ENCODE data around the gene CD300LB. TPM values are rescaled to one million over a fixed set of nuclear protein-coding genes. Genes with fewer than 3 reads are reported as not detected.
"Not testable (repeated sequence)": the region's sequence is repeated elsewhere in the genome, so short reads cannot be mapped to it uniquely, and the experiment has no call there.

The CD300LB gene
- total RNA-seq, 1 donor from 2014 or later, result not detected

- DNase-seq (ENCODE audit: low read depth in 2 of 2), result no peak
Measured at GRCh38 chr17:74525781-74526288, 5.4 kb downstream of the CD300LB start.

GRCh38 chr17:74525465-74525725 lies 5.9 kb downstream of the CD300LB start:
- no peak for DNase-seq (ENCODE audit: low read depth in 2 of 2)

- DNase-seq (ENCODE audit: low read depth in 2 of 2), result no peak
Measured at GRCh38 chr17:74524653-74525464, 6.4 kb downstream of the CD300LB start.

- DNase-seq (ENCODE audit: low read depth in 2 of 2), result no peak
Measured at GRCh38 chr17:74523308-74523707, 8.0 kb downstream of the CD300LB start.

GRCh38 chr17:74522381-74523105 lies 8.7 kb downstream of the CD300LB start:
- DNase-seq (ENCODE audit: low read depth in 2 of 2), result no peak

- no peak for DNase-seq (ENCODE audit: low read depth in 2 of 2)
Measured at GRCh38 chr17:74521701-74522201, 9.5 kb downstream of the CD300LB start.

- DNase-seq (ENCODE audit: low read depth in 2 of 2), result peak; percentile 5 to 60
Measured at GRCh38 chr17:74520790-74521480, 10.3 kb downstream of the CD300LB start.

- DNase-seq (ENCODE audit: low read depth in 2 of 2), result no peak
Measured at GRCh38 chr17:74520016-74520434, 11.2 kb downstream of the CD300LB start.

- not testable (repeated sequence) for DNase-seq (ENCODE audit: low read depth in 2 of 2)
Measured at GRCh38 chr17:74518413-74518981, 12.8 kb downstream of the CD300LB start.

GRCh38 chr17:74516561-74517328 lies 14.5 kb downstream of the CD300LB start:
- DNase-seq (ENCODE audit: low read depth in 2 of 2), result no peak

- DNase-seq (ENCODE audit: low read depth in 2 of 2), result no peak
Measured at GRCh38 chr17:74515941-74516340, 15.3 kb downstream of the CD300LB start.

- DNase-seq (ENCODE audit: low read depth in 2 of 2), result no peak
Measured at GRCh38 chr17:74514632-74515334, 16.5 kb downstream of the CD300LB start.

GRCh38 chr17:74513987-74514631 lies 17.2 kb downstream of the CD300LB start:
- peak; percentile 30 to 49 for DNase-seq (ENCODE audit: low read depth in 2 of 2)

GRCh38 chr17:74512624-74513091 lies 18.6 kb downstream of the CD300LB start:
- no peak for DNase-seq (ENCODE audit: low read depth in 2 of 2)

GRCh38 chr17:74512036-74512435 lies 19.2 kb downstream of the CD300LB start:
- DNase-seq (ENCODE audit: low read depth in 2 of 2), result no peak

GRCh38 chr17:74508156-74508555 lies 23.1 kb downstream of the CD300LB start:
- DNase-seq (ENCODE audit: low read depth in 2 of 2), result no peak

- DNase-seq (ENCODE audit: low read depth in 2 of 2), result not testable (repeated sequence)
Measured at GRCh38 chr17:74503949-74504348, 27.3 kb downstream of the CD300LB start.

- no peak for DNase-seq (ENCODE audit: low read depth in 2 of 2)
Measured at GRCh38 chr17:74502861-74503260, 28.4 kb downstream of the CD300LB start.

GRCh38 chr17:74499992-74500391 lies 31.3 kb downstream of the CD300LB start:
- no peak for DNase-seq (ENCODE audit: low read depth in 2 of 2)

GRCh38 chr17:74497471-74497870 lies 33.8 kb downstream of the CD300LB start:
- no peak for DNase-seq (ENCODE audit: low read depth in 2 of 2)
